OCI-LY3 (cell line): ENCODE data around the gene KRTCAP2.

Experiments used
- CTCF ChIP-seq: fragments of 200-600, 300-600 bp; sonication (generic); IDR thresholded peaks from 2 replicates; pipeline ENCODE4 v1.5.1; 2014; ENCODE audit warnings: antibody characterized with exemption, low read length, low read depth
- EZH2phosphoT487 ChIP-seq: fragments of 200-600 bp; shearing (Covaris generic); IDR thresholded peaks from 2 replicates; pipeline ENCODE4 v1.6.1; 2018; ENCODE audit warnings: antibody characterized with exemption, mixed run types, low read depth

- no peak for TF ChIP-seq EZH2phosphoT487
- TF ChIP-seq CTCF = no peak
Observed at GRCh38 chr1:155196103-155196892, 23.2 kb upstream of the KRTCAP2 start.
